ENCODE measurements around the gene TIMP2. TPM values are rescaled to one million over a fixed set of nuclear protein-coding genes. Genes with fewer than 3 reads are reported as not detected.

Gene TIMP2
- total and polyA plus RNA-seq, 2 experiments from 2014 or later = 20.9 to 63.3 TPM

DNA sequence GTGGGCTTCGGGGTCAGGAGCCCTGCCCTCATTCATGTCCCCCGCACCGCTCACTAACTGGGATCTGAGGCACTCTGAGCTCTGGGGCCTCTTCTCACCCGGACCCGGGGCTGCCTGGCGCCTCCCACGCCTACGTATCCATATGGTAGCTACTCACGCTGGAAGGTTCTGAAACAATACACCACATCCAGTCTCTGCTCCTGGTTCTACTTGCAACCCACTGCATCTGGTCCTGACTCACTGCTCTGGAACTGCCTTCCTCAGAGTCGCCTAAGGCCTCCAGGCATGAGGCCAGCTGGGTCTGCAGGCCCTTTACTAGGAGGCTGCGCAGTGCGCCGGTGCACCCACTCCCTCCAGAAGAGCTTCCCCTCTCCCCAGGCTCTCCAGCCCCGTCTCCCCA lies 102.6 kb downstream of the TIMP2 start:
- H3K36me3 ChIP-seq (replicated peaks; ENCODE audit: insufficient read depth, low read depth) = no peaks in the 10 kb centered on the region
- H3K9me3 ChIP-seq (ENCODE audit: low read depth) = no peaks in the 10 kb centered on the region
- H3K4me1 ChIP-seq (ENCODE audit: insufficient read depth) = no peaks in the 10 kb centered on the region
- no peaks in the 10 kb centered on the region for H3K27me3 ChIP-seq
- no peak overlapping the region for H3K27ac ChIP-seq
- no peaks in the 10 kb centered on the region for H3K9me2 ChIP-seq (replicated peaks; ENCODE audit: insufficient read depth)
- no peak overlapping the region for H2AFZ ChIP-seq
- no peaks in the 10 kb centered on the region for H4K20me1 ChIP-seq (ENCODE audit: insufficient read depth, poor library complexity, severe bottlenecking)
- no peaks in the 10 kb centered on the region for H3K79me2 ChIP-seq
- TF ChIP-seq, protein P1, sequence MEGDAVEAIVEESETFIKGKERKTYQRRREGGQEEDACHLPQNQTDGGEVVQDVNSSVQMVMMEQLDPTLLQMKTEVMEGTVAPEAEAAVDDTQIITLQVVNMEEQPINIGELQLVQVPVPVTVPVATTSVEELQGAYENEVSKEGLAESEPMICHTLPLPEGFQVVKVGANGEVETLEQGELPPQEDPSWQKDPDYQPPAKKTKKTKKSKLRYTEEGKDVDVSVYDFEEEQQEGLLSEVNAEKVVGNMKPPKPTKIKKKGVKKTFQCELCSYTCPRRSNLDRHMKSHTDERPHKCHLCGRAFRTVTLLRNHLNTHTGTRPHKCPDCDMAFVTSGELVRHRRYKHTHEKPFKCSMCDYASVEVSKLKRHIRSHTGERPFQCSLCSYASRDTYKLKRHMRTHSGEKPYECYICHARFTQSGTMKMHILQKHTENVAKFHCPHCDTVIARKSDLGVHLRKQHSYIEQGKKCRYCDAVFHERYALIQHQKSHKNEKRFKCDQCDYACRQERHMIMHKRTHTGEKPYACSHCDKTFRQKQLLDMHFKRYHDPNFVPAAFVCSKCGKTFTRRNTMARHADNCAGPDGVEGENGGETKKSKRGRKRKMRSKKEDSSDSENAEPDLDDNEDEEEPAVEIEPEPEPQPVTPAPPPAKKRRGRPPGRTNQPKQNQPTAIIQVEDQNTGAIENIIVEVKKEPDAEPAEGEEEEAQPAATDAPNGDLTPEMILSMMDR (IDR thresholded peaks at IDR 0.05; ENCODE audit: poor library complexity) = no peak
- TF ChIP-seq EZH2 (IDR thresholded peaks at IDR 0.05; ENCODE audit: borderline replicate concordance) (no peak), EZH2phosphoT487 (IDR thresholded peaks at IDR 0.05; ENCODE audit: low read depth, severe bottlenecking, unreplicated experiment) (no peak)
- no peak overlapping the region for H3K4me2 ChIP-seq
- H3K4me3 ChIP-seq = no peak overlapping the region
- DNase-seq (ENCODE audit: low spot score) = peak; percentile 28
- WGBS (ENCODE audit: low lambda C conversion rate, missing lambda C conversion rate) = 97% methylated on average over 11 of the region's 14 CpGs

DNA sequence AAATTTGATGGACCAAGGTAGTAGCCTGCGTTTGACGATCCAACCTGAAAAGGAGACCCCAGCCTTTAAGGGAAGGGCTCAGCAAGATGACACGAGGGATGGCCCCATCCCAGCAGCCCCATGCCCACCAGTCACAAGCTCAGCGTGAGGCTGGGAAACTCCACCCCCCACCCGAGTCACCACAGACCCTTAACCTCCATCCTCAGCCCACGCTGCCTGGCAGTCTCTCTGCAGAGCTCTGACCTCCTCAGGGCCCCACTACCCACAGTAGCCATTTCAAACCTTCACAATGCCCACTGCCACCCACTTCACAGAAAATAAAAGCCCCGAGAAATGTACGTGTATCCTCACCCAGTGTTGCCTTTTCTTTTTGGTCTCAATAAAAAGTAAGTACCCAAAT lies 103.2 kb downstream of the TIMP2 start:
- Histone ChIP-seq H3K4me1 (ENCODE audit: insufficient read depth) (no peaks in the 10 kb centered on the region), H4K20me1 (ENCODE audit: insufficient read depth, poor library complexity, severe bottlenecking) (no peaks in the 10 kb centered on the region), H2AFZ (no peak overlapping the region), H3K9me2 (replicated peaks; ENCODE audit: insufficient read depth) (no peaks in the 10 kb centered on the region), H3K27me3 (no peaks in the 10 kb centered on the region), H3K9me3 (ENCODE audit: low read depth) (no peaks in the 10 kb centered on the region), H3K27ac (no peak overlapping the region), H3K79me2 (no peaks in the 10 kb centered on the region), H3K4me2 (no peak overlapping the region), H3K4me3 (no peak overlapping the region), H3K36me3 (replicated peaks; ENCODE audit: insufficient read depth, low read depth) (no peaks in the 10 kb centered on the region)
- TF ChIP-seq EZH2 (IDR thresholded peaks at IDR 0.05; ENCODE audit: borderline replicate concordance) (no peak), EZH2phosphoT487 (IDR thresholded peaks at IDR 0.05; ENCODE audit: low read depth, severe bottlenecking, unreplicated experiment) (no peak)
- TF ChIP-seq, protein P1 (IDR thresholded peaks at IDR 0.05; ENCODE audit: poor library complexity) = no peak
- WGBS (ENCODE audit: low lambda C conversion rate, missing lambda C conversion rate) = 98% methylated on average over 8 of the region's 8 CpGs
- no peak for DNase-seq (ENCODE audit: low spot score)

DNA sequence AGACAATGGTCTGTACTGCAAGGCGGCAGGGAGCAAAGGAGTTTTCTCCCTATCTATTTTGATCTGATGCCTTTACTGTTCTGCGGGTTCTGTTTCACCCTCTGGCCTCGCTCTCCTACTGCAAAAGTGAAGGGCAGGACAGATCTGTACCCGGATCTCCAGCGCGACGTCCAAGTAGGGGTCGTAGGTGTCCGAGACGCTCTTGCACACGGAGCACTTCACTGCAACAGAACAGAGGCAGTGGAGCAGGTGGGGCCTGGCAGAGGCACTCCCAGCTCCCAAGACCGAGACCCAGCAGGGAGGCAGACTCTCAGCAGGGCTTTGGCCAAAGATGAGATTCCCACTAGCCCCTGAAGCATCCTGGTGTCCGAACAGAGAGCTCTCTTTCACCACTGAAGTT lies 104.3 kb downstream of the TIMP2 start:
- Histone ChIP-seq H2AFZ (no peak overlapping the region), H3K4me2 (no peak overlapping the region), H3K4me3 (no peak overlapping the region), H3K79me2 (no peaks in the 10 kb centered on the region), H3K27me3 (no peaks in the 10 kb centered on the region), H3K36me3 (replicated peaks; ENCODE audit: insufficient read depth, low read depth) (no peaks in the 10 kb centered on the region), H4K20me1 (ENCODE audit: insufficient read depth, poor library complexity, severe bottlenecking) (no peaks in the 10 kb centered on the region), H3K9me3 (ENCODE audit: low read depth) (no peaks in the 10 kb centered on the region), H3K27ac (no peak overlapping the region), H3K4me1 (ENCODE audit: insufficient read depth) (no peaks in the 10 kb centered on the region), H3K9me2 (replicated peaks; ENCODE audit: insufficient read depth) (no peaks in the 10 kb centered on the region)
- 94% methylated on average over 13 of the region's 13 CpGs for WGBS (ENCODE audit: low lambda C conversion rate, missing lambda C conversion rate)
- TF ChIP-seq, protein P1 (IDR thresholded peaks at IDR 0.05; ENCODE audit: poor library complexity) = no peak
- TF ChIP-seq EZH2 (IDR thresholded peaks at IDR 0.05; ENCODE audit: borderline replicate concordance) = no peak
- no peak for TF ChIP-seq EZH2phosphoT487 (IDR thresholded peaks at IDR 0.05; ENCODE audit: low read depth, severe bottlenecking, unreplicated experiment)
- no peak for DNase-seq (ENCODE audit: low spot score)
